HT-29 (cell line): Measurements from ENCODE around the gene ARFGEF3. TPM values are rescaled to one million over a fixed set of nuclear protein-coding genes. Genes with fewer than 3 reads are reported as not detected.
"Not testable (repeated sequence)": the region's sequence is repeated elsewhere in the genome, so short reads cannot be mapped to it uniquely, and the experiment has no call there.

Experiments
- DNase-seq: peaks from one replicate; pipeline ENCODE4 v3.0.0-alpha.2; 2015; ENCODE audit warnings: low spot score
- total RNA-seq: library from RNA; depleted of rRNA; stranded (reverse); fragments of >200 nt; shearing (Covaris generic); gene quantifications from 2 replicates; pipeline ENCODE4 v1.2.3, GENCODE V29; 2014; rRNA removed

The ARFGEF3 gene, protein sequence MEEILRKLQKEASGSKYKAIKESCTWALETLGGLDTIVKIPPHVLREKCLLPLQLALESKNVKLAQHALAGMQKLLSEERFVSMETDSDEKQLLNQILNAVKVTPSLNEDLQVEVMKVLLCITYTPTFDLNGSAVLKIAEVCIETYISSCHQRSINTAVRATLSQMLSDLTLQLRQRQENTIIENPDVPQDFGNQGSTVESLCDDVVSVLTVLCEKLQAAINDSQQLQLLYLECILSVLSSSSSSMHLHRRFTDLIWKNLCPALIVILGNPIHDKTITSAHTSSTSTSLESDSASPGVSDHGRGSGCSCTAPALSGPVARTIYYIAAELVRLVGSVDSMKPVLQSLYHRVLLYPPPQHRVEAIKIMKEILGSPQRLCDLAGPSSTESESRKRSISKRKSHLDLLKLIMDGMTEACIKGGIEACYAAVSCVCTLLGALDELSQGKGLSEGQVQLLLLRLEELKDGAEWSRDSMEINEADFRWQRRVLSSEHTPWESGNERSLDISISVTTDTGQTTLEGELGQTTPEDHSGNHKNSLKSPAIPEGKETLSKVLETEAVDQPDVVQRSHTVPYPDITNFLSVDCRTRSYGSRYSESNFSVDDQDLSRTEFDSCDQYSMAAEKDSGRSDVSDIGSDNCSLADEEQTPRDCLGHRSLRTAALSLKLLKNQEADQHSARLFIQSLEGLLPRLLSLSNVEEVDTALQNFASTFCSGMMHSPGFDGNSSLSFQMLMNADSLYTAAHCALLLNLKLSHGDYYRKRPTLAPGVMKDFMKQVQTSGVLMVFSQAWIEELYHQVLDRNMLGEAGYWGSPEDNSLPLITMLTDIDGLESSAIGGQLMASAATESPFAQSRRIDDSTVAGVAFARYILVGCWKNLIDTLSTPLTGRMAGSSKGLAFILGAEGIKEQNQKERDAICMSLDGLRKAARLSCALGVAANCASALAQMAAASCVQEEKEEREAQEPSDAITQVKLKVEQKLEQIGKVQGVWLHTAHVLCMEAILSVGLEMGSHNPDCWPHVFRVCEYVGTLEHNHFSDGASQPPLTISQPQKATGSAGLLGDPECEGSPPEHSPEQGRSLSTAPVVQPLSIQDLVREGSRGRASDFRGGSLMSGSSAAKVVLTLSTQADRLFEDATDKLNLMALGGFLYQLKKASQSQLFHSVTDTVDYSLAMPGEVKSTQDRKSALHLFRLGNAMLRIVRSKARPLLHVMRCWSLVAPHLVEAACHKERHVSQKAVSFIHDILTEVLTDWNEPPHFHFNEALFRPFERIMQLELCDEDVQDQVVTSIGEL (N-terminal part only)
- 8.7 and 10.0 TPM in 2 replicates for total RNA-seq

DNA sequence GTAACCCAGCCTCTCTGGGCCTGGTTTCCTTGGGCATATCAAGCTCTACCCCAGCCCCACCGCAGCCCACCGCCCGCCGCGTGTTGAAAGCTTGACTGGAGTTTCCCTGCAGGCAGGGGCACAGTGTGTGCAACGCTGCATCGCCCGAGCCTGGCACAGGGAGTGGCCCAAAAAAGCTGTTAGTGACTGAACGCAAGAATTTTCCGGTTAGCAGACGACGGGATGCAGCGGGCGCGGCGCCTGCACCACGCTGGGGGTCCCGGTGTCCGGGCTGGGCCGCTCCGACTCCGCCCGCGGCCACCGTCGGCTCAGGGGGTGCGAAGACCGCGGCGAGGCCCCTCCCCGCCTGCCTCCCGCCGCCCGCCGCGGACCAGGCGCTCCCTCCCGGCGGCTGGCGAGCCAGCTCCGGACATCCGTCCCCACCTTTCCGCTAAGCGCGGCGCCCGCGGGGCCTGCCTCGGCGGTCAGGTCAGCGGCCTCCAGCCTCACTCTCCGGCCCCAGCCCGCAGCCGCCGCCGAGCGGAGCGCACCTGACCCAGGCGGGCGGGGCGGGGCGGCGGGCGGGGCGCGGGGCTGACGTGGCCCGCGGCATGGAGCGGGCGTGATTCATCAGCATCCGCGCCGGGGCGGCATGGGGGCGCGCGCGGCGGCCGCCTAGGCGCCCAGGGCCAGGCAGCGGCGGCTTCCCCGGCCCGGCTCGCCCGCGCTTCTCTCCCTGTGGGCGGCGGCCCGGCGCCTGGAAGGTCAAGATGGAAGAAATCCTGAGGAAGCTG, at the start of gene ARFGEF3:
Gene ARFGEF3, plus strand, starts transcription at position 602 of the 773 bp plus-strand sequence. Its CDS starts 148 bp downstream, at position 750.
- peak; percentile 66 for DNase-seq

DNA sequence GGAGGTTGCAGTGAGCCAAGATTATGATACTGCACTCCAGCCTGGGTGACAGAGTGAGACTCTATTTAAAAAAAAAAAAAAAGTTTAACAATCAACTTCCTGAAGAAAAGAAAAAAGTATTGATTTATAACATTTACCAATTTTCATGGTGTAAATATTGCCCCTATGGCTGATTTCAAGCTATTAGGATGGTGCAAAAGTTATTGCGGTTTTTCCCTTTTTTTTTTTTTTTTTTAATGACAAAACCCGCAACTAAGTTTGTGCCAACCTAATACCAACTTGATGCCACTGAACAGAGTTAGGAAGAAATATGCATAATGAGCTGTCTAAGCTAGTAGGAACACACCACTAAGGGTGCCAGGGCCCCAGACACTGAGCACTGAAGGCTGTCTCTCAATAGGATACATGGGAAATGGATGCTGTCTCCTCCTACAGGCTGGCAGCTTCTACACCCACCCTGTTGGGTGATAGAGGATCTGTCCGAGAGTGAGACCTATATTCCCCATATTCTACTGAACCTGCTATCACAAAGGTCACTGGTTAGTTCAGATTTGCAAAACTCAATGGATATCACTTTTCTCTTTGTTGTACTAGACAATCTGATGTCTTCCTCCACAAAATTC, 48.0 kb upstream of the ARFGEF3 start:
- no peak for DNase-seq

DNA sequence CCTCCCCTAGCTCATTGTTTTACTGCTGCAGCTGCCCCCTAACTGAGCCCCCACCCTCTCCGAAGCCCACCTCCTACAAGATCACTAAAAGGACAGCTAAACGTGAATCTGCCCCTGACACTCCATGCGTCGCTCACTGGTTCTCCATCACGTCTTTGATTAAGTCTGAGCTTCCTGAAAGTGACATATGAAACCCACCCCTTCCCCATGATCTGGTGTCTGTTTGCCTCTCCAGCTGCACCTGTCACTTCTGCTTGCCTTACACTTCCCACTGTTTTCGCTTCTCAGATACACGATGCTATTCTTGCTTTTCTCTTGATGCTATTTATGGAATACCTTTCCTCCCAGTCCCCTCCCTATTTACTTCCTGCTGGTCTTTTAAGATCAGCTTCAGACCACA, 46.5 kb upstream of the ARFGEF3 start:
- no peak for DNase-seq

DNA sequence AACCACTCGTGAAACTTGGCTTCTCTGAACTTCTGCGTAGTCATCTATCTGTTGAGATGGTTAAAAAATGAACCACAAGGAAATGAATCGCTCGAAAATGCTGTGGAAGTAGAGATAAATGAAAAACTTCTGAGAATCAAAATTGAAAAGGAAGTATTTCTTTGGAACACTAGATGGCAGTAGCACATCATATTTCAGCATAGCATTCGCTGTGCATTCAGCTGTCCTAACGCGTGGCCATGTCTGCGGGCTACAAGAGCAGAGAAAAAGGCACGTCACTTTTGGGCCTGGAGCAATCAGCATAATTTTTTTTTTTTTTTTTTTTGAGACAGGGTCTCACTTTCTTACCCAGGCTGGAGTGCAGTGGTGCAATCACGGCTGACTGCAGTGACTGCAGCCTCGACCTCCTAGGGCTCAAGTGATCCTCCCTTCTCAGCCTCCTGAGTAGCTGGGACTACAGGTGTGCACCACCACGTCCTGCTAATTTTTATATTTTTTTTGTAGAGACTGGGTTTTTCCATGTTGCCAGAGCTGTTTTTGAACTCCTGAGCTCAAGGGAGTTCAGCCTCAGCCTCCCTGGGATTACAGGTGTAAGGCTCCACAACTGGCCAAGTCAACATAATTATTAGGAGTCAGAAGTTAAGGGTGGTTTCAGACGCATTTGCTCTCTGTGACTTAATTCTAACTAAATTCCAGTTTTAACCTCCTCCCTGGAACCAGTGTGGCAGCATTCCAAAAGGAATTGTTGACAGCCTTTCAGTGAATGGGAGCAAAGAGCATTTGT, 45.7 kb upstream of the ARFGEF3 start:
- peak; percentile 88 for DNase-seq

DNA sequence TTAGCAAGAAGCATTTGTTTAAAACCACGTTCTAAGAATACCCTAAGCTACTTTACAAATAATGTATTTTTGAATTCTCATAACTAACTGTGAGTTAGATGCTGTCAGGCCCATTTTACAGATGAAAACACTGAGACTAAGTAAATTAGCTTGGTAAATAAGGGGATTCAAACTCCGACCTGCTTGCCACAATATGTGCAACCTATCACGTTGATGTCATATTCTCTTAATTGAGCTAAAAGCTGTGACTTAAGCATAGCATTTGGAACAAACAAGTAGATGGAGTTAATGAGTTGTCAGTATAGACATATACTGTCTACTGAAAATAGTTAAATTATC, 45.1 kb upstream of the ARFGEF3 start:
- no peak for DNase-seq

DNA sequence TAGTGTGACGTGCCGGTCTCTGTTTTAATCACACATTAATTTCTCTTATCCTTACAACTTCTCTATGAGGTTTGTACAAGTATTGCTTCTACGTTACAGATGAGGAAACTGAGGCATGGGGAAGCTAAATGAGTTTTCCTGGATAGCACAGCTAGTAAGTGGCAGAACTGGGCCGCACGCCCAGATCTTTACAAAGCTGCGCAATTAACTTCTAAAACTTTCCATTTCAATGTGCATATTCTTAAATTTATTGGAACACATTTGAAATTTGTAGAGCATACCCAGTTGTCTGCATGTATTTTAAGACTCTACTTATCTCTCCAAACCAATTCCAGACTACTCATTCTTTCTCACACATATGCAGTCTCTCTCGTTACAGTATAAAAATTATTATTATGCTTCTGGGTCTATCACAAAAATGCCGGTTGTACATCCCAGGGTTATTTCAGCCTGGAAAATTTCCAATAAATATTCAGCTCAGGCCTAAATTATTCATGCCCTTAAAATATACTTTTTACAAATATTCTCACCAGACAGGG, 44.3 kb upstream of the ARFGEF3 start:
- DNase-seq, result no peak

DNA sequence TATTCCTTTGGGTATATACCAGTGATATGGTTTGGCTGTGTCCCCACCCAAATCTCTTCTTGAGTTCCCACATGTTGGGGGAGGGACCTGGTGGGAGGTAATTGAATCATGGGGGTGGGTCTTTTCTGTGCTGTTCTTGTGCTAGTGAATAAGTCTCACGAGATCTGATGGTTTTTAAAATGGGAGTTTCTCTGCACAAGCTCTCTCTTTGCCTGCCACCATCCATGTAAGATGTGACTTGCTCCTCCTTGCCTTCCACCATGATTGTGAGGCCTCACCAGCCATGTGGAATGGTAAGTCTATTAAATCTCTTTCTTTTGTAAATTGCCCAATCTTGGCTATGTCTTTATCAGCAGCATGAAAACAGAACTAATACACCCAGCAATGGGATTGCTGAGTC, 42.5 kb upstream of the ARFGEF3 start:
- not testable (repeated sequence) for DNase-seq

DNA sequence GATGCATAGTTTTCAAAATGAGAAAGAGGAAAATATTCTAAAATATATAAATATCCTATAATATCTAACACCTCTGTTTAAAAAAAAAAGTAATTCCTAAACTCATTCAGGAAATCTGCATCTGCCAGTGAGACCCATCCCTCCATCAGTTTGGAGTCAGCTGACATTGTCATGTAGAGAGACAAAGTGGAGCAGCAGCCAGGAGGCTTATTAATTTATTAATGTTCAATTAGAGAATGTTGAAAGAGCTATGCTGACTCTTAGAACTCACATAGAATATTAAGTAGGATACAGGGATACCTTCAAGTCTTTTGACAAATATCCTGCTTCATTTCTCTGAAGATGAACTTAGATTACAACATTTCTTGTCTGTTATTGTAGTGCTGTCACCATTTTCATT, 41.8 kb upstream of the ARFGEF3 start:
- no peak for DNase-seq

DNA sequence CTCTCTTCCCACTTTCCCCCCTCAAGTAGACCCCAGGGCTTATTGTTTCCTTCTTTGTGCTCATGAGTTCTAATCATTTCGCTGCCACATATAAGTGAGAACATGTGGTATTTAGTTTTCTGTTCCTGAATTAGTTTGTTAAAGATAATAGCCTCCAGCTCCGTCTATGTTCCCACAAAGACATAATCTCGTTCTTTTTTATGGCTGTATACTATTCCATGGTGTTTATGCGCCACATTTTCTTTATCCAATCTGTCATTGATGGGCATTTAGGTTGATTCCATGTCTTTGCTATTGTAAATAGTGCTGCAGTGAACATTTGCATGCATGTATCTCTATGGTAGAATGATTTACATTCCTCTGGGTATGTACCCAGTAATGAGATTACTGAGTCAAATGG, 37.6 kb upstream of the ARFGEF3 start:
- no peak for DNase-seq

DNA sequence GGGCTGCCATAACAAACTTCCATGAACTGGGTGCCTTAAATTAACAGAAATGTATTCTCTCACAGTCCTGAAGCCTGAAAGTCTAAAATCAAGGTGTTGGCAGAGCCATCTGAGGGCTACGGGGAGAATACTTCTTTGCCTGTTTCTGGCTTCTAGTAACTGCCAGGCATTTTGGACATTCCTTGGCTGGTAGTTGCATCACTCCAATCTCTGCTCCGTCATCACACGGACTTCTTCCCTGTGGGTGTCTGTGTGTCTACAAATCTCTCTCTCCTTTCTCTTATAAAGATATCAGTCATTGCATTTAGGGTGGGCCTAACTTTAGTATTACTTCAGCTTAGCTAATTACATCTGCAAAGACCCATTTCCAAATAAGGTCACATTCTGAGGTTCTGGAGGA, 33.6 kb upstream of the ARFGEF3 start:
- DNase-seq, result no peak

DNA sequence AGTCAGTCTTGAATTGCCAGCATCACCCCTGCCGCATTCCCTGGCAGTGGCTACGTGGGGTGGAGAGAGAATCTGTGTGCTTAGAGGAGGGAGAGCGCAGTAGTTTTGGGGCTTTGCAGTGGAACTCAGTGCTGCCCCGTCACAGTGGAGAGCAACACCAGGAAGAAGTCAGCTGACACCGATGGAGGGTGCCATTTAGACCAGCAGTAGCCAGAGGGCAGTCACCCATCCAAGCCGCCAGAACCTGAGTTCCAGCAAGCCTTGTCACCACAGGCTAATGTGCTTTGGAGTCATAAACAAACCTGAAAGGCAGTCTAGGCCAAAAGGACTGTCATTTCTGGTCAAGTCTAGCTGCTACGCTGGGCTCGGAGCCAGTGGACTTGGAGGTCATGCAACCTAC, 32.5 kb upstream of the ARFGEF3 start:
- DNase-seq, result no peak

DNA sequence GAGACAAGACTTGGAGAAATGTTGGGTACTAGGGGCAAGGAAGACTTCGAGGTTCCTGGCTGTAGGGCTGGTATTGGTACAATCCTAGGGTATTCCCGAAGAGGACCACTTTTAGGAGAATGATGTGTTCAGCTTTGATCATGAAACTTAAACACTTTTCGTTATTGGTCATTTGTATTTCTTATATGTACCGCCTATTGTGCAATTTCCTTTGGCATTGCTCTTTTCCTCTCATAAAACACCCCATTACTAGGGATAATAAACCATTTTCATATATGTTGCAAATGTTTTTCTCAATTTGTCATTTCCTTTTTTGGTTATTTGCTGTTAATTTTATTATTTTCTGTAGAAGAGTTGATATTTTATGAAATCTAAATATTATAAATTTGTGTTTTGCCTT, 18.9 kb upstream of the ARFGEF3 start:
- DNase-seq, result no peak

DNA sequence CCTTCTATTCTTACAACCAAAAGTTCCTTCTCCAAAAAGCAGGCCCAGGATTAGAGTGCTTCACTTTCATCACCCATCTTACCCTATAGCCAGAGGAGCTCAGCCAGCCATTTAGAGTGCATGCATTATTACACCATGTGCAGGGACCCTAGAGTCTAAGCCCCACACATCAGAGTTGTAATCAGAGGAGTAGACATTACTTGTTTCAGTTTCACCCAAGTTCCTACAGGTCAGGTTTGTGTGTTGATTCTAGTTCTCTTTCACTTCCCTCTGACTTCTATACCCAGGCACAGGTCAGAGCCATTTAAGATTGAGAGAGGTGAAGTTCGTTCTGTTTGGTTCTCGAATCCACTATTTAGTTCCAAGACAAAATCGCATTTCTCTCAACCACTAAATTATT, 16.3 kb upstream of the ARFGEF3 start:
- no peak for DNase-seq

DNA sequence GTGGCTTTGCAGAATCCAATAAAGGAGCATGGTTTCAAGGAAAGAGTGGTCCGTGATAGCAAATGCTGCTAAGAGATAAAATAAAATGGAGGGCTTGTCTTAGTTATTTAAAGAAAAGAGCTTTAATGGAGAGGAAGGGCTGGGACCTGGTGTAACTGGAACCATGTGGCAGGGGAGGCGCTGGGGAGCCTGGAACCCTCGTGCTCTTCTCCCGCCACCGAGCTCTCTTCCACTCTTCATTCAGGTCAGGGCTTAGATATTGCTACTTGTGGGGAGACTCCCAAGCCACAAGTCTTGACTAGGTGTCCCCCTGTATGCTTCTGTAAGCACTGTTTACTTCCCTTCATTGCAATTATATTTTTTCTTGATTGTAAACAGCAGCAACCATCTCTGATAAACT, 15.2 kb upstream of the ARFGEF3 start:
- no peak for DNase-seq

DNA sequence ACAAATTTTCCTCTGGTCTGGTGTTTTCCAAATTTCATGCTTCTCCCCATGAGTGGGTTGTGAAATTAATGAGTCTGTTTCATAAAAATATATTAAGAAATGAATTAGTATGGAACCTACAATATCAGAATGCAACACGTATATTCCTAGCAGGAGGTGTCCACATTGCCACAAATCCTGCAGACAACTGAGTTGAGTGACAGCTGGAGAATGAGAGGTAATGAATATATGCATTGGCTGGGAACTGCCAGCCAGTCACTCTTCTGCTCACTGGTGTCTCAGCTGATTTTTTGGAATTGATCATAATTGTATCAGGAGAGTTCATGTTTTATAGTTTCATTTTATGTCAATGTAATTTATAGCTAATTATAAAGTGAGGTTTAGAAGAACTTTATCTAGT, 6.3 kb upstream of the ARFGEF3 start:
- no peak for DNase-seq

DNA sequence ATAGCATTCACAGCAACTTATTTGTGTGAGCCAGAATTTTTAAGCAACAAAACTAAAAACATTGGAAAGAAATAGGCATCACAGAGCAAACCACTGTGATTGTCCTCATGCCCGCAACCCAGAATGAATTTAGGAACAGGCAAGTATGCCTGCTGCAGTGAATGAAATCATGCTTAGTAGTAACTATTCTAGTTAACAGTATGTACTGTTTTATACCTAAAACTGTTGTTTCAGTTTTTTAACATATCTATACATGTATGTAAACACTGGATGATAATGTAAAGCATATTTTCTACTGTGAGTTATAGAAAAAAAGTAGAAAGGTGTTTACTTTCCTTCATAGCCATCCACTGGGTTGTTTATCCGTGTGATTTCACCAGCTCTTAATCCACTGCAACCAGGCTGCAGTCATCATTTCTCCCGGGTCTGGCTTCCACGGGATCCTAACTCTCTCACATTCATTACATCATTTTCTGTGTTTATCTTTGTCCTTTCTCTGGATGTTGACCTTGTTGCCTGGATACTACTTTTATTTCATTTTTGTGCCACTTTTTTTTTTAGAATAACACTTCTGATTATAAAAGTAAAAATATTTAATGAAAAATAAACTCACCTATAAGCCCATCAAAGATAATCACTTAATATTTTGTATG, 3.6 kb upstream of the ARFGEF3 start:
- peak; percentile 3 for DNase-seq

DNA sequence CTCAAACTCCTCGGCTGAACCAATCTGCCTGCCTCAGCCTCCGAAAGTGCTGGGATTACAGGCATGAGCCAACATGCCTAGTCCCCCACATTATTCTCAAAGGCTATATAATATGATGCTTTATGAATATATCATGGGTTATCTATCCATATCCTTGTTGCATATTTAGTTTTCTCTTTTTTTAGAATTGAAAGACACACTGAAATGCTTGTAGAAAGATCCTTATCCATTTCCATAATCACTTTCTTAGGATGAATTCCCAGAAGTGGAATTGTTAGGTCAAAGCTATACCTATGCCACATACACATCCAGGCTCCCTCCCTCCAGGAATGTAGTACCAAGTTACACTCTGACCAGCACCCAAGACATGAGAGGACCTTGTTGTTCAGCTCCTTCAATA, 2.5 kb upstream of the ARFGEF3 start:
- no peak for DNase-seq

DNA sequence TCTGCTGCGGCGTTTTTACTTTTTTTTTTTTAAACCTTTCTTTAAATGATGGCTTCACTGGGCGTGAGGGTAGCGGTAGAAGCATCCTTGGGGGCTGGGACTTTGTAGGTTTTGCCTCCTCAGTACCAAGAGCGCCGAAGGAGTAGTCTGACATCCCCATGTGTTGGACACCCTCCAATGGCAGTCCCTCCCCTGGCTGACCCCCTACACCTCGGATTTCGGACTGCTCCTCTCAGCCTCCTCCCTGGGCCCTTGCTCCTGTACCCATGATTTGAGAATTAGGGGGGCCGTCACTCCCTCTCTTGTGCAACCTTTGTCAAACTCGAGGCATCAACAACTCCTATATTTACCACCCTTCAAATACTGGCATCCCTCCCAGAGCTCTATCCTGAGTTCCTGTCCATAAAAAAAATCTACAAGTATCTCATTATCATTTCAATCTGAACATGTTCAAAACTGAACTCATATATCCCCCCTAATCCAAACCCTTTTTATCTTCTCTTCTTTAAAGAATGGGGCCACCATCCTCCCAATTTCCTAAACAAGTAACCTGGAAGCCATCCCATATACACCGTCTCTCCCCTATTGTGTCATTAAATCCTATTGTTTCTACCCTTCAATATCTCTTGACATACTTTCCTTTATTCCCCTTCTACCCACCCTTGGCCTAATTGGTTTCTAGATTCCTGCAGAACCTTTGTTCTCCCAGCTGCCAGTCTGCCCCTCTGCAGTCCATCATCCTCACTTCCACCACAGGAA, 1.2 kb upstream of the ARFGEF3 start:
- DNase-seq, result peak; percentile 2

DNA sequence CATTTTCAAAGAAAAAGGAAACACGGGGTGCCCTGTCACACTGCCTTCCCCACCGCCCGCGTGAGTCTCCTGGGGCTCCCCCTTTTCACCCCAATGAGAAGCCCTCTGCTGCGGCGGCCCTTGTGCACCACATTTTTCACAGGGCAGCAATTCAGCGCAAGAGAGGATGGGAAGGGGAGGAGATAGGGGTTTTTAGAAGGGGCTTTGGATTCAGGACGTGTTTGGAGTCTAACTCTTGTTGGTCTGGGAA, 726 bp upstream of the ARFGEF3 start:
- DNase-seq, result peak; percentile 17
